ENCODE measurements around the gene BLTP2.

DNA sequence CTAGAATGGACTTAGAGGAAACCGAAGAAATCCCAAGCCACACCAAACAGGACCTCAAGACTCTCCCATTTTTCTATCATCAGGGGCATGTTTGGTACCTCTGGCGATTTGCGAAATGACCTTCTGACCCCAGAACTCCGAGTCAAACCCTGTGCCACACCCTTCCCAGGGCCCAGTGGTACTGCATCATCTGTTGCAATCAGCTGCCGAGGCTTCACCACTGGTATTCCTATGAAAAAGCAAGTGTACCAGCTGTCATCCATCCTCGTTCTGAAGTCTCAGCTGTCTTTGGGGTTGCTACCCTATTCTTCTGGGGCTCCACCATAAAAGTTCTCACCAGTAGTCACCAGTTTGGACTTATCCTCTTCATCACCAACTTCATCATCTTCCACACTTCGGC lies 28.7 kb downstream of the BLTP2 start:
- TF ChIP-seq, protein P1, sequence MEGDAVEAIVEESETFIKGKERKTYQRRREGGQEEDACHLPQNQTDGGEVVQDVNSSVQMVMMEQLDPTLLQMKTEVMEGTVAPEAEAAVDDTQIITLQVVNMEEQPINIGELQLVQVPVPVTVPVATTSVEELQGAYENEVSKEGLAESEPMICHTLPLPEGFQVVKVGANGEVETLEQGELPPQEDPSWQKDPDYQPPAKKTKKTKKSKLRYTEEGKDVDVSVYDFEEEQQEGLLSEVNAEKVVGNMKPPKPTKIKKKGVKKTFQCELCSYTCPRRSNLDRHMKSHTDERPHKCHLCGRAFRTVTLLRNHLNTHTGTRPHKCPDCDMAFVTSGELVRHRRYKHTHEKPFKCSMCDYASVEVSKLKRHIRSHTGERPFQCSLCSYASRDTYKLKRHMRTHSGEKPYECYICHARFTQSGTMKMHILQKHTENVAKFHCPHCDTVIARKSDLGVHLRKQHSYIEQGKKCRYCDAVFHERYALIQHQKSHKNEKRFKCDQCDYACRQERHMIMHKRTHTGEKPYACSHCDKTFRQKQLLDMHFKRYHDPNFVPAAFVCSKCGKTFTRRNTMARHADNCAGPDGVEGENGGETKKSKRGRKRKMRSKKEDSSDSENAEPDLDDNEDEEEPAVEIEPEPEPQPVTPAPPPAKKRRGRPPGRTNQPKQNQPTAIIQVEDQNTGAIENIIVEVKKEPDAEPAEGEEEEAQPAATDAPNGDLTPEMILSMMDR (IDR thresholded peaks at IDR 0.05; ENCODE audit: low read depth, low read length, poor library complexity, severe bottlenecking) = no peak
- no peak for TF ChIP-seq EZH2phosphoT487 (IDR thresholded peaks at IDR 0.05; ENCODE audit: borderline replicate concordance, low read length)
